ENCODE results near the gene RABIF. TPM values are rescaled to one million over a fixed set of nuclear protein-coding genes. Genes with fewer than 3 reads are reported as not detected.

RABIF gene
- total RNA-seq, 1 experiment from 2014 or later = 9.6 TPM

- intact Hi-C loops (cut with micrococcal nuclease; ENCODE audit: unreplicated experiment) = no loop called here
- no peaks in the 10 kb centered on the region for H3K36me3 ChIP-seq (ENCODE audit: control insufficient read depth, insufficient read depth, low read length)
- BruUV-seq (replicated peaks) = no TSS peak
- H3K4me1 ChIP-seq = no peaks in the 10 kb centered on the region
- Mint-ChIP-seq H3K9me3 (ENCODE audit: unreplicated experiment) (no peaks in the 10 kb centered on the region), H3K36me3 (ENCODE audit: insufficient read depth, unreplicated experiment) (no peaks in the 10 kb centered on the region), H3K27me3 (ENCODE audit: insufficient read depth, unreplicated experiment) (no peaks in the 10 kb centered on the region), H3K4me3 (ENCODE audit: unreplicated experiment) (no peak overlapping the region), H3K4me1 (ENCODE audit: low read depth, unreplicated experiment) (peaks cover 7% of the 10 kb centered on the region), H3K27ac (ENCODE audit: unreplicated experiment) (no peak overlapping the region)
- no peak for DNase-seq
- H3K4me3 ChIP-seq (ENCODE audit: low read depth, low read length) = no peak overlapping the region
- TF ChIP-seq CTCF (IDR thresholded peaks at IDR 0.05; ENCODE audit: insufficient read depth in 1 of 2, low read depth in 1 of 2, low read length in 1 of 2, severe bottlenecking in 1 of 2, unreplicated experiment in 1 of 2) = no peak
- no peaks in the 10 kb centered on the region for H3K27me3 ChIP-seq (replicated peaks; ENCODE audit: control insufficient read depth, insufficient read depth, low read length)
- H3K9me3 ChIP-seq = no peaks in the 10 kb centered on the region
- ChIA-PET CTCF (no interaction called here), POLR2A (no interaction called here)
Observed at GRCh38 chr1:202844935-202845334, 44.0 kb downstream of the RABIF start.

GRCh38 chr1:202844259-202844658 is 44.7 kb downstream of the RABIF start:
- H3K9me3 ChIP-seq = no peaks in the 10 kb centered on the region
- intact Hi-C loops (cut with micrococcal nuclease; ENCODE audit: unreplicated experiment) = no loop called here
- Mint-ChIP-seq H3K4me3 (ENCODE audit: unreplicated experiment) (no peak overlapping the region), H3K27me3 (ENCODE audit: insufficient read depth, unreplicated experiment) (no peaks in the 10 kb centered on the region), H3K36me3 (ENCODE audit: insufficient read depth, unreplicated experiment) (no peaks in the 10 kb centered on the region), H3K9me3 (ENCODE audit: unreplicated experiment) (no peaks in the 10 kb centered on the region), H3K27ac (ENCODE audit: unreplicated experiment) (no peak overlapping the region), H3K4me1 (ENCODE audit: low read depth, unreplicated experiment) (peaks cover 7% of the 10 kb centered on the region)
- ChIA-PET CTCF (no interaction called here), POLR2A (no interaction called here)
- no peaks in the 10 kb centered on the region for H3K27me3 ChIP-seq (replicated peaks; ENCODE audit: control insufficient read depth, insufficient read depth, low read length)
- TF ChIP-seq CTCF (IDR thresholded peaks at IDR 0.05; ENCODE audit: insufficient read depth in 1 of 2, low read depth in 1 of 2, low read length in 1 of 2, severe bottlenecking in 1 of 2, unreplicated experiment in 1 of 2) = no peak
- BruUV-seq (replicated peaks) = no TSS peak
- no peak overlapping the region for H3K4me3 ChIP-seq (ENCODE audit: low read depth, low read length)
- DNase-seq = no peak
- no peaks in the 10 kb centered on the region for H3K36me3 ChIP-seq (ENCODE audit: control insufficient read depth, insufficient read depth, low read length)
- no peaks in the 10 kb centered on the region for H3K4me1 ChIP-seq

GRCh38 chr1:202843081-202843480 is 45.9 kb downstream of the RABIF start:
- no peak overlapping the region for H3K27ac Mint-ChIP-seq (ENCODE audit: unreplicated experiment)
- CTCF ChIA-PET = no interaction called here

More at GRCh38 chr1:202843081-202843480, 45.9 kb downstream of the RABIF start:
- H3K9me3 ChIP-seq = no peaks in the 10 kb centered on the region
- H3K36me3 Mint-ChIP-seq (ENCODE audit: insufficient read depth, unreplicated experiment) = no peaks in the 10 kb centered on the region
- no peaks in the 10 kb centered on the region for H3K9me3 Mint-ChIP-seq (ENCODE audit: unreplicated experiment)
- no peak overlapping the region for H3K4me3 ChIP-seq (ENCODE audit: low read depth, low read length)
- intact Hi-C loops (cut with micrococcal nuclease; ENCODE audit: unreplicated experiment) = no loop called here
- no peaks in the 10 kb centered on the region for H3K27me3 ChIP-seq (replicated peaks; ENCODE audit: control insufficient read depth, insufficient read depth, low read length)
- DNase-seq = no peak
- no peaks in the 10 kb centered on the region for H3K36me3 ChIP-seq (ENCODE audit: control insufficient read depth, insufficient read depth, low read length)
- TF ChIP-seq CTCF (IDR thresholded peaks at IDR 0.05; ENCODE audit: insufficient read depth in 1 of 2, low read depth in 1 of 2, low read length in 1 of 2, severe bottlenecking in 1 of 2, unreplicated experiment in 1 of 2) = no peak
- POLR2A ChIA-PET = no interaction called here
- H3K27me3 Mint-ChIP-seq (ENCODE audit: insufficient read depth, unreplicated experiment) = no peaks in the 10 kb centered on the region
- peaks cover 7% of the 10 kb centered on the region for H3K4me1 Mint-ChIP-seq (ENCODE audit: low read depth, unreplicated experiment)
- H3K4me3 Mint-ChIP-seq (ENCODE audit: unreplicated experiment) = no peak overlapping the region
- H3K4me1 ChIP-seq = no peaks in the 10 kb centered on the region; the same call in 1 of the 2 replicates
- BruUV-seq (replicated peaks) = no TSS peak
